HepG2 (cell line): ENCODE results near the gene LHPP. TPM values are rescaled to one million over a fixed set of nuclear protein-coding genes. Genes with fewer than 3 reads are reported as not detected.
A peak's percentile ranks its signal among the peaks of the same experiment; 100 is the strongest.

ENCODE experiments used
- ATAC-seq: fragments of 200-7000 bp; cut with Tn5 transposase; 3 replicates; pipeline ENCODE4 v1.9.1; 2020; ENCODE audit warnings: mild to moderate bottlenecking, moderate library complexity
- BruUV-seq: library from RNA; stranded (reverse); fragments of 400-500 nt; replicated peaks from 2 replicates; lab custom pipeline; 2021; lab: Mats Ljungman, UMichigan
- CTCF ChIA-PET: fragments of 300-600 bp; formaldehyde crosslinking; extraction: SDS; loops from one replicate; lab custom pipeline; 2021; ENCODE audit warnings: low total read pairs, inconsistent platforms, low intra/inter-chr PET ratio; lab: Yijun Ruan, JAX
- POLR2A ChIA-PET: fragments of 350-600 bp; sonication (Branson Sonifier 250); formaldehyde crosslinking; loops from one replicate; lab custom pipeline; 2020; ENCODE audit warnings: antibody characterized with exemption, inconsistent platforms; lab: Yijun Ruan, JAX
- DNase-seq: peaks from one replicate; pipeline ENCODE4 v3.0.0-alpha.2; 2015; ENCODE audit warnings: low spot score
- FAIRE-seq: peaks from 3 replicates; lab custom pipeline; 2011; peaks lifted over from hg19 to GRCh38; lab: Jason Lieb, UNC
- H2AFZ ChIP-seq: one replicate; pipeline ENCODE4 v1.6.1; 2011; ENCODE audit warnings: low read length, inconsistent platforms
- H3K27ac ChIP-seq: fragments of 300-600 bp; 3 replicates; pipeline ENCODE4 v1.8.0; 2011; ENCODE audit warnings: mixed run types, mild to moderate bottlenecking, mixed read lengths, low read length, inconsistent platforms; ENCODE audit not compliant: insufficient read depth; ENCODE audit errors: extremely low read length
- H3K27me3 ChIP-seq, 2 experiments: fragments of 200-600 bp in 1 of 2; 2 replicates in 1 of 2; 3 replicates in 1 of 2; pipeline versions ENCODE4 v1.6.0 to v1.8.0; 2011; ENCODE audit warnings: low read length in 2 of 2, mild to moderate bottlenecking in 2 of 2, moderate library complexity in 2 of 2, inconsistent platforms in 1 of 2; ENCODE audit not compliant: insufficient read depth in 2 of 2, control insufficient read depth in 1 of 2
- H3K36me3 ChIP-seq, 2 experiments: fragments of 200-600 bp in 1 of 2; replicated peaks in 1 of 2; 2 replicates in 1 of 2; 3 replicates in 1 of 2; pipeline versions ENCODE4 v1.5.1 to v1.8.0; 2011; ENCODE audit warnings: low read length in 2 of 2, inconsistent platforms in 1 of 2; ENCODE audit not compliant: insufficient read depth in 2 of 2, control insufficient read depth in 1 of 2
- H3K4me1 ChIP-seq: 2 replicates; pipeline ENCODE4 v1.5.1; 2012; ENCODE audit warnings: low read length, inconsistent platforms; ENCODE audit not compliant: insufficient read depth
- H3K4me2 ChIP-seq: 2 replicates; pipeline ENCODE4 v1.6.0; 2011; ENCODE audit warnings: low read depth, low read length, inconsistent platforms
- H3K4me3 ChIP-seq, 3 experiments: fragments of 200-600 bp in 1 of 3; sonication (generic), shearing (Covaris generic) in 1 of 3; replicated peaks in 1 of 3; 2 replicates each; pipeline ENCODE4 v1.5.1; 2011 to 2016; ENCODE audit warnings: low read length in 3 of 3, inconsistent platforms in 2 of 3, low read depth in 2 of 3, mild to moderate bottlenecking in 2 of 3, control low read depth in 1 of 3, mixed read lengths in 1 of 3; ENCODE audit not compliant: insufficient read depth in 1 of 3
- H3K79me2 ChIP-seq: one replicate; pipeline ENCODE4 v1.6.1; 2011; ENCODE audit warnings: low read length, inconsistent platforms; ENCODE audit not compliant: insufficient read depth
- H3K9ac ChIP-seq: 2 replicates; pipeline ENCODE4 v1.6.0; 2011; ENCODE audit warnings: mild to moderate bottlenecking, low read depth, low read length, inconsistent platforms; ENCODE audit not compliant: insufficient read depth
- H3K9me3 ChIP-seq: 2 replicates; pipeline ENCODE4 v1.5.1; 2012; ENCODE audit warnings: mild to moderate bottlenecking, low read length
- H4K20me1 ChIP-seq: 2 replicates; pipeline ENCODE4 v1.6.0; 2011; ENCODE audit warnings: inconsistent platforms, mild to moderate bottlenecking, low read length, moderate library complexity; ENCODE audit not compliant: insufficient read depth
- CEBPZ ChIP-seq: IDR thresholded peaks from 2 replicates; pipeline ENCODE4 v1.6.1; 2012; ENCODE audit warnings: low read length, improper control_type of control experiment
- NFKB2 ChIP-seq: sonication (generic); formaldehyde crosslinking; IDR thresholded peaks from 2 replicates; pipeline ENCODE4 v1.4.0; 2020; ENCODE audit warnings: missing genetic modification reagents, borderline replicate concordance
- SAP130 ChIP-seq: IDR thresholded peaks from 2 replicates; pipeline ENCODE4 v1.6.1; 2016; ENCODE audit warnings: low read depth
- SMARCE1 ChIP-seq: fragments of 450-650 bp; IDR thresholded peaks from 2 replicates; pipeline ENCODE4 v1.6.1; 2017; ENCODE audit warnings: borderline replicate concordance
- SSRP1 ChIP-seq: IDR thresholded peaks from 2 replicates; pipeline ENCODE4 v1.6.1; 2016; ENCODE audit warnings: control low read depth
- ZEB1 ChIP-seq: IDR thresholded peaks from 2 replicates; pipeline ENCODE4 v1.6.1; 2012; ENCODE audit warnings: mild to moderate bottlenecking, low read depth, inconsistent platforms; ENCODE audit not compliant: insufficient replicate concordance
- ZNF143 ChIP-seq: sonication (generic); formaldehyde crosslinking; IDR thresholded peaks from 2 replicates; pipeline ENCODE4 v1.4.0; 2020; ENCODE audit warnings: missing genetic modification reagents
- ZNF260 ChIP-seq: sonication (generic); formaldehyde crosslinking; IDR thresholded peaks from 2 replicates; pipeline ENCODE4 v1.4.0; 2020; ENCODE audit warnings: missing genetic modification reagents, low read depth, mild to moderate bottlenecking, borderline replicate concordance
- ZNF792 ChIP-seq: IDR thresholded peaks from 2 replicates; pipeline ENCODE4 v1.6.1; 2016
- WGBS: methylation state at CpG from one replicate; pipeline ENCODE4 v1.1.6; 2017; ENCODE audit warnings: low lambda C conversion rate; 5-methylcytosine and 5-hydroxymethylcytosine counted together
- in situ Hi-C: cut with HindIII; loops from 2 replicates; pipeline ENCODE4 v1.10.0; 2017; ENCODE audit warnings: low pct_unique_long_range_greater_than_20kb; ENCODE audit not compliant: extremely low pct_ligation_motif_present
- intact Hi-C: fragments of 100-400 bp; cut with micrococcal nuclease; formaldehyde crosslinking; loops from one replicate; pipeline ENCODE4 v1.10.0; 2022; ENCODE audit not compliant: unreplicated experiment
- polyA plus RNA-seq, 8 experiments: library from polyadenylated mRNA; depleted of rRNA in 3 of 8; stranded (reverse) in 7 of 8; unstranded in 1 of 8; fragments of >200 nt; fragmentation: Illumina TruSeq in 4 of 8; extraction: Trizol in 4 of 8; gene quantifications; 2 replicates each; pipeline versions ENCODE4 v1.2.1 to v1.2.3, GENCODE V29; 2011 to 2016; ENCODE audit warnings: low read depth in 4 of 8, missing spikeins in 1 of 8, mixed read lengths in 1 of 8; ENCODE audit not compliant: insufficient read depth in 1 of 8
- total RNA-seq, 5 experiments: library from RNA; depleted of rRNA; stranded (reverse); fragments of >200 nt; fragmentation: Illumina TruSeq; extraction: Trizol; gene quantifications; 2 replicates each; pipeline ENCODE4 v1.2.3, GENCODE V29; 2016; ENCODE audit warnings: low read depth in 1 of 5
- TF ChIP-seq, protein P1 (sequence below): sonication (generic); formaldehyde crosslinking; conservative IDR thresholded peaks from 2 replicates; pipeline ENCODE4 v1.8.1; 2023; ENCODE audit warnings: missing genetic modification reagents
- TF ChIP-seq, protein P2 (sequence below): sonication (generic); formaldehyde crosslinking; IDR thresholded peaks from 2 replicates; pipeline ENCODE4 v1.4.0; 2020; ENCODE audit warnings: missing genetic modification reagents

Gene LHPP
- total and polyA plus RNA-seq, 2 of the 13 experiments (the other 11 are each of a cell fraction or from before 2014, with no cell fraction given): 5.2 to 13.1 TPM

GRCh38 chr10:124569623-124570470 lies 108.2 kb downstream of the LHPP start:
- Histone ChIP-seq H3K9me3 (no peaks in the 10 kb centered on the region), H3K79me2 (no peaks in the 10 kb centered on the region), H3K9ac (0 out of 2 replicates have a peak overlapping the region, but pooled peaks have one; percentile 7), H3K4me1 (peaks cover 20% of the 10 kb centered on the region), H3K27ac (no peak overlapping the region), H4K20me1 (no peaks in the 10 kb centered on the region), H3K27me3 (peaks cover 0 to 11% of the 10 kb centered on the region in 2 experiments; a peak in 1 of 5 replicates), H3K4me2 (peak overlapping the region; percentile 47), H2AFZ (no peak overlapping the region), H3K36me3 (no peaks in the 10 kb centered on the region), H3K4me3 (peak overlapping the region in 1 of 3 experiments; percentile 30; a peak in 1 of 6 replicates)
- in situ Hi-C loops (no loop called here), intact Hi-C loops (no loop called here)
- TF ChIP-seq, protein P1, sequence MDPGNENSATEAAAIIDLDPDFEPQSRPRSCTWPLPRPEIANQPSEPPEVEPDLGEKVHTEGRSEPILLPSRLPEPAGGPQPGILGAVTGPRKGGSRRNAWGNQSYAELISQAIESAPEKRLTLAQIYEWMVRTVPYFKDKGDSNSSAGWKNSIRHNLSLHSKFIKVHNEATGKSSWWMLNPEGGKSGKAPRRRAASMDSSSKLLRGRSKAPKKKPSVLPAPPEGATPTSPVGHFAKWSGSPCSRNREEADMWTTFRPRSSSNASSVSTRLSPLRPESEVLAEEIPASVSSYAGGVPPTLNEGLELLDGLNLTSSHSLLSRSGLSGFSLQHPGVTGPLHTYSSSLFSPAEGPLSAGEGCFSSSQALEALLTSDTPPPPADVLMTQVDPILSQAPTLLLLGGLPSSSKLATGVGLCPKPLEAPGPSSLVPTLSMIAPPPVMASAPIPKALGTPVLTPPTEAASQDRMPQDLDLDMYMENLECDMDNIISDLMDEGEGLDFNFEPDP (CRISPR knock-in tag): 0 out of 2 replicates have a peak, but pooled peaks have one; percentile 31
- no peak for TF ChIP-seq SAP130
- DNase-seq: no peak
- ATAC-seq: no peak
- FAIRE-seq: no peak
- ChIA-PET POLR2A (no interaction called here), CTCF (no interaction called here)
- BruUV-seq: no TSS peak
- WGBS: 80% methylated on average over 10 of the region's 11 CpGs

GRCh38 chr10:124570646-124571045 lies 109.0 kb downstream of the LHPP start:
- CTCF ChIA-PET: no interaction called here
- Histone ChIP-seq H3K27ac (no peak overlapping the region), H3K9ac (no peak overlapping the region), H3K9me3 (no peaks in the 10 kb centered on the region), H3K27me3 (peaks cover 0 to 13% of the 10 kb centered on the region in 2 experiments; a peak in 1 of 5 replicates), H2AFZ (no peak overlapping the region), H3K4me3 (no peak overlapping the region), H3K4me1 (peaks cover 13% of the 10 kb centered on the region), H4K20me1 (no peaks in the 10 kb centered on the region), H3K36me3 (no peaks in the 10 kb centered on the region), H3K4me2 (no peak overlapping the region), H3K79me2 (no peaks in the 10 kb centered on the region)
- DNase-seq (no peak), FAIRE-seq (no peak), ATAC-seq (no peak)
- POLR2A ChIA-PET: no interaction called here
- intact Hi-C loops (no loop called here), in situ Hi-C loops (no loop called here)
- BruUV-seq: no TSS peak
- 81% methylated on average over 9 of the region's 9 CpGs for WGBS
- TF ChIP-seq NFKB2 (no peak), ZNF143 (no peak), ZEB1 (no peak), CEBPZ (no peak), ZNF260 (CRISPR knock-in tag) (no peak), SSRP1 (no peak), ZNF792 (CRISPR knock-in tag) (no peak), SMARCE1 (no peak)
- TF ChIP-seq, protein P2, sequence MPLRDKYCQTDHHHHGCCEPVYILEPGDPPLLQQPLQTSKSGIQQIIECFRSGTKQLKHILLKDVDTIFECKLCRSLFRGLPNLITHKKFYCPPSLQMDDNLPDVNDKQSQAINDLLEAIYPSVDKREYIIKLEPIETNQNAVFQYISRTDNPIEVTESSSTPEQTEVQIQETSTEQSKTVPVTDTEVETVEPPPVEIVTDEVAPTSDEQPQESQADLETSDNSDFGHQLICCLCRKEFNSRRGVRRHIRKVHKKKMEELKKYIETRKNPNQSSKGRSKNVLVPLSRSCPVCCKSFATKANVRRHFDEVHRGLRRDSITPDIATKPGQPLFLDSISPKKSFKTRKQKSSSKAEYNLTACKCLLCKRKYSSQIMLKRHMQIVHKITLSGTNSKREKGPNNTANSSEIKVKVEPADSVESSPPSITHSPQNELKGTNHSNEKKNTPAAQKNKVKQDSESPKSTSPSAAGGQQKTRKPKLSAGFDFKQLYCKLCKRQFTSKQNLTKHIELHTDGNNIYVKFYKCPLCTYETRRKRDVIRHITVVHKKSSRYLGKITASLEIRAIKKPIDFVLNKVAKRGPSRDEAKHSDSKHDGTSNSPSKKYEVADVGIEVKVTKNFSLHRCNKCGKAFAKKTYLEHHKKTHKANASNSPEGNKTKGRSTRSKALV (CRISPR knock-in tag): no peak
